Epithelial cell of prostate (primary cell): ENCODE measurements around the gene OR51S1.
"Not testable (repeated sequence)": the region's sequence is repeated elsewhere in the genome, so short reads cannot be mapped to it uniquely, and the experiment has no call there.

ENCODE experiments used
- DNase-seq: peaks from one replicate; pipeline ENCODE4 v3.0.0-alpha.2; 2011; ENCODE audit warnings: low read depth, low spot score
- H3K27ac ChIP-seq: fragments of 450-650 bp; 2 replicates; pipeline ENCODE4 v1.5.1; 2017; ENCODE audit warnings: mild to moderate bottlenecking

Gene OR51S1

DNA sequence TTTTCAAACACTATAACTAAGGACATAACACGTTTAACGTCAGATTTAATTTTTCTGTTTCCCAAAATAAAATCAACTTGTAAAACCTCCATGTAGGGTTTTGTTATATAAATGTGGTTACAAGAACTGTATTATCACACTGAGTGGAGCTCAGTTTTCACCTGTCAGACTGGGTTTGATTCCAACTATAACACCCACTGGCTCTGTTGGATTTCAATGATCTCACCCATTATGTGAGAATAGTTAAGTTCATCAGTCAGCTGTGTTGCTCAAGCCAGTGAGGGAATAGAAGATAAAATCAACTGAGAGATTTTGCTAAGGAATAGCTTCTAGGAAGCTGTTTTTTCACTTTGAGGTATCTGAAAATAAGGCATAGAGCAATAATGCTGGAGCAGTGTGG is 39.8 kb downstream of the OR51S1 start:
- DNase-seq = no peak
- no peak overlapping the region for H3K27ac ChIP-seq

DNA sequence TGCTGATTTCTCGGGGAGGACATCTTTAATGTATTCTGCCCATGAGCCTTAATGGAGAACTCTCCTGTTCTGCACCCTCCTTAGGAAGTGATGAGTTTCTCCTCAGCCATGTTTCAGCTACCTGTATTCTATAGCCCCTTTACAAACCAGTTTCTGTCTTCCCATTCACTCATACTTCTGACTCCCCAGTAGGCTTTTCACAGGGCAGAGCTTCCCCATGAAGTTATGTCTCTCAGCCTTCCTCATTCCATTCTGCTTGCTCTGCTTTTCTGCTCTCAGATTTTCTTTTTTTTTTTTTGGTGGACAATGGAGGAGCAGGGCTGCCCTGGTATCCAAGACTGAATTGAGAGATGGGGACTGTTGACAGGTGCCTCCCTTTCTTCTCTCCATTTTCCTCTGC is 40.5 kb downstream of the OR51S1 start:
- DNase-seq = no peak
- no peak overlapping the region for H3K27ac ChIP-seq

DNA sequence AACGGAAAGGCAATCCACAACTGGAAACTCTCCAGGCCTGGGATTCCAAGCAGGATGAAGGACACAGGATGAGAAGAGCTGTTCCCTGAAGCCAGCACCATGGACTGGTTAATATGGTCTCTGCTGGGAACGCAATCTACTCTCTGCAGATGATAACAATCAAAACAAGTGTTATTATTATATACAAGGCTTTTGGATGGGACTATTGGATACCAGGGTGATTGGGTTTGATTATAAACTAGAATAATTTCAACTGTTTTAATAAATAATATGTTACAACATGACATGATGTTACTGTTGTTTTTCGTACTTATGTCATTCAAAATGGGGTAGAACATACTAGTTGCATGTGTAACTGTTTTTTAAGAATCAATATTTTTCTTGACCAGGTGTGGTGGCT is 44.7 kb downstream of the OR51S1 start, which contains the start of gene OR52R1:
TSS of gene OR52R1 (minus strand) at position 101 of the 400 bp plus-strand sequence. CDS start at position 101, 0 bp downstream.
- DNase-seq = no peak
- H3K27ac ChIP-seq = no peak within 1 kb of the TSS

DNA sequence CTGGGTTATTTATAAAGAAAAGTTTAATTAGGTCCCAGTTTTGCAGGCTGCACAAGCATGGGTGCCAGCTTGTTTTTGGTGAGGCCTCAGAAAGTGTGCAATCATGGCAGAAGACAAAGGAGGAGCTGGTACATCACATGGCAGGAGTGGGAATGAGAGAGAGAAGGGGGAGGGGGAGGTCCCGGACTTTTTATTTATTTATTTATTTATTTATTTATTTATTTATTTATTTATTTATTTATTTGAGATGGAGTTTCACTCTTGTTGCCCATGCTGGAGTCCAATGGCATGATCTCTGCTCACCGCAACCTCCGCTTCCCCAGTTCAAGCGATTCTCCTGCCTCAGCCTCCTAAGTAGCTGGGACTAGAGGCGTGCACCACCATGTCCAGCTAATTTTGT is 47.7 kb downstream of the OR51S1 start:
- not testable (repeated sequence) for DNase-seq, H3K27ac ChIP-seq

DNA sequence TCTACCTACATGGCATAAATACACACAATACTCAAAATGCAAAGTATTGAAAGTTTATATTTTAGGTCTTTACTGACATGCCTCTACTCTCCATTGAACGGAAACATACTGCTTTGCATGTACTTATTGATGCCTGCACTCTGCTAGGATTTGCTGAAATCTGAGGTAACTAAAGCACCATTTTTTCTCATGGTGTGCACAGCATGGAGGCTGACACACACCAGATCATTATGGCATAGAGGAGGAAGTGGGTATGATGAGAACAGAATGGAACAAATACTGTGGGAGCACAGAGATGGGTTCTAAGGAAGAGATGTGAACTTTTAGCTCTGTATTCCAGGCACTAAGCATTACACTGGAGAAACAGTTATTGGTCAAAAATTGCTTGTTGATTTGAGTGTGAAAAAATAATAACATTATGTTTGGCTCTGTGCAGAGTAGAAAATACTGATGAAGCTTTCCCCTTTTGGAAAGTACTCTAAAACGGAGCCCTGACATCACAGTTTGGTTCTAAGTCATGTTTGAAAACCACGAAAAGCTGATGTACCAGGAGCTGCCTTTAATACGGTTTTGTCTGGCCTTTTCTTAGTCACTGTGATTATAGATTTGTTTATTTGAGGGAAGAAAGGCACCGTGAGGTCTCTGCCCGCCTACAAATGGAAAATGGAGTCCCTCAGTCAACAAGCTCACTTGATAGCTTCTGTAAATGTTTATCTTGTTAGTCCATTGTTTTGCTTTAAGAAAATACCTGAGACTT is 50.4 kb downstream of the OR51S1 start:
- DNase-seq = no peak
- no peak overlapping the region for H3K27ac ChIP-seq
